NCI-H2196 treated with DMSO at 0.1 percent for 48 hours (cell line): Measurements from ENCODE around the gene SREK1.
"Not testable (repeated sequence)": the region's sequence is repeated elsewhere in the genome, so short reads cannot be mapped to it uniquely, and the experiment has no call there.

ENCODE experiments used
- DNase-seq: peaks from one replicate; lab custom pipeline; 2025; ENCODE audit not compliant: unreplicated experiment; lab: John Stamatoyannopoulos, UW

SREK1 gene

GRCh38 chr5:66213533-66213932, 69.4 kb downstream of the SREK1 start:
- DNase-seq = no peak

- DNase-seq = no peak
These were observed 78.4 kb downstream of the SREK1 start for GRCh38 chr5:66222455-66222854.

GRCh38 chr5:66222896-66223295, 78.8 kb downstream of the SREK1 start:
- DNase-seq = not testable (repeated sequence)

- DNase-seq = no peak
These were observed 79.5 kb downstream of the SREK1 start for GRCh38 chr5:66223637-66224036.

GRCh38 chr5:66224274-66224673, 80.2 kb downstream of the SREK1 start:
- DNase-seq = no peak

- DNase-seq = no peak
These were observed 80.9 kb downstream of the SREK1 start for GRCh38 chr5:66224773-66225553.

- no peak for DNase-seq
These were observed 86.5 kb downstream of the SREK1 start for GRCh38 chr5:66230551-66230950.

- DNase-seq = no peak
These were observed 87.4 kb downstream of the SREK1 start for GRCh38 chr5:66231508-66231907.

GRCh38 chr5:66232275-66232674, 88.2 kb downstream of the SREK1 start:
- no peak for DNase-seq

- DNase-seq = no peak
These were observed 88.8 kb downstream of the SREK1 start for GRCh38 chr5:66232706-66233445.
